ENCODE measurements around the gene RSPH10B2.
A peak's percentile ranks its signal among the peaks of the same experiment; 100 is the strongest.
"Not testable (repeated sequence)": the region's sequence is repeated elsewhere in the genome, so short reads cannot be mapped to it uniquely, and the experiment has no call there.

Gene RSPH10B2

DNA sequence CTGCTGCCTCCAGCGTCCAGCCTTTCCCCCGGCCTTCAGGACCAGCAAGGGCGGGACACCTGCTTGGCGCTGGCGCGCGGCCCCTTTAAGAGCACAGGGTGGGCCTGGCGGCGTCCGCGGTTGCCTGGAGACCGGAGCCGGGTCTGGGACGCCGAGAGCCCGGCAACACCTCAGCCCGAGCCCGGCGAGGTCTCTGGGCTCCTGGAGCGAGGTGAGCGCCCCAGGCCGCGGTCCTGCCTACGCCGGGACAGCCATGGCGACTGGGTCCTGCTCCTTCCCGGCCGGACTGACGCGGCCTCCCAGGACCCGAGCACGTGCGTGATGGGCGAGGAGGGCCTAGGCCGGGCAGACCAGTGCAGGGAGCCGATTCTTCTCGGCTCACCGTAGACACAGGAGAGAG, at the start of gene RSPH10B2:
RSPH10B2 (plus strand) TSS at position 140 of the 400 bp plus-strand sequence. CDS start 3,575 bp downstream, outside the sequence.
- not testable (repeated sequence) for DNase-seq (ENCODE audit: low read depth); H3K4me3 ChIP-seq (ENCODE audit: low read depth, low read length)

DNA sequence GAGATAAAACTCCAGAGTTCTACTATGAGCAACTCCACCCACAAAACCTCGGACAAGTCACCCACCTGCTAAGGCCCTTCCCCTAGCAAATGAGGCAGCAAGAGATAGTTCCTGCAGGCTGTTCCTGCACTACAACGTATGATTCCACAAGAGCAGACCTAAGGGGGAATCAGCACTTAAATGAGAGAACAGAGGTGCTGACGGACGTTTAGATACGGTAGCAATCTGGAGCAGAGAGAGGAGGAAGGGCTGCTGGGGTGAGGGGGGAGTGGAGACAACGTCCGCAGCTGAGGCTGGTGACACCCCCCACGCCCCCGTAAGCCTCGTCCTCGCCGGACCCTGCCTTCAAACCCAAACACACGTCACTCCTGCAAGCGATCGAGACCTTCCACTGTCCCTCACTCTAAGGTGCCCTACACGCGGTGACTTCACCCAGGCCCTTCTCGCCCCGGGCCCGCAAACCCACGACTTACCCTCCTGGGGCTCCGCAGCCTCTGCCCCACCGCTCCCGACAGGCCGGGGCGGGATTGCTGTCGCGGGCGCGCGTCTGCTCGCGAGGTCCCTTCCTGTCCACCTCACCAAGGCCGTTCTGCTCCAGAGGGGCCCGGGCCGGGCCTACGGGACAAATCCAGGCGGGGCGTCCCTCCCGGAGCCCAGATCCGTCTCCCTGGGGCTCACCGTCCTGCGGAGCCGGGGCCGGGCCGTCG, 47.8 kb upstream of the RSPH10B2 start:
- DNase-seq (ENCODE audit: low read depth) = peak; percentile 74
- TF ChIP-seq, protein P1, sequence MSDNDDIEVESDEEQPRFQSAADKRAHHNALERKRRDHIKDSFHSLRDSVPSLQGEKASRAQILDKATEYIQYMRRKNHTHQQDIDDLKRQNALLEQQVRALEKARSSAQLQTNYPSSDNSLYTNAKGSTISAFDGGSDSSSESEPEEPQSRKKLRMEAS (IDR thresholded peaks at IDR 0.05; ENCODE audit: low read depth, low read length) = no peak
- TF ChIP-seq, protein P2, sequence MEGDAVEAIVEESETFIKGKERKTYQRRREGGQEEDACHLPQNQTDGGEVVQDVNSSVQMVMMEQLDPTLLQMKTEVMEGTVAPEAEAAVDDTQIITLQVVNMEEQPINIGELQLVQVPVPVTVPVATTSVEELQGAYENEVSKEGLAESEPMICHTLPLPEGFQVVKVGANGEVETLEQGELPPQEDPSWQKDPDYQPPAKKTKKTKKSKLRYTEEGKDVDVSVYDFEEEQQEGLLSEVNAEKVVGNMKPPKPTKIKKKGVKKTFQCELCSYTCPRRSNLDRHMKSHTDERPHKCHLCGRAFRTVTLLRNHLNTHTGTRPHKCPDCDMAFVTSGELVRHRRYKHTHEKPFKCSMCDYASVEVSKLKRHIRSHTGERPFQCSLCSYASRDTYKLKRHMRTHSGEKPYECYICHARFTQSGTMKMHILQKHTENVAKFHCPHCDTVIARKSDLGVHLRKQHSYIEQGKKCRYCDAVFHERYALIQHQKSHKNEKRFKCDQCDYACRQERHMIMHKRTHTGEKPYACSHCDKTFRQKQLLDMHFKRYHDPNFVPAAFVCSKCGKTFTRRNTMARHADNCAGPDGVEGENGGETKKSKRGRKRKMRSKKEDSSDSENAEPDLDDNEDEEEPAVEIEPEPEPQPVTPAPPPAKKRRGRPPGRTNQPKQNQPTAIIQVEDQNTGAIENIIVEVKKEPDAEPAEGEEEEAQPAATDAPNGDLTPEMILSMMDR (IDR thresholded peaks at IDR 0.05; ENCODE audit: low read depth, low read length) = no peak
- TF ChIP-seq POLR2A (IDR thresholded peaks at IDR 0.05; ENCODE audit: extremely low read depth, insufficient read length) = no peak
- TF ChIP-seq MYC (IDR thresholded peaks at IDR 0.05; ENCODE audit: low read depth, low read length) = no peak
- H3K4me3 ChIP-seq (ENCODE audit: low read depth, low read length) = peak overlapping the region; percentile 69

DNA sequence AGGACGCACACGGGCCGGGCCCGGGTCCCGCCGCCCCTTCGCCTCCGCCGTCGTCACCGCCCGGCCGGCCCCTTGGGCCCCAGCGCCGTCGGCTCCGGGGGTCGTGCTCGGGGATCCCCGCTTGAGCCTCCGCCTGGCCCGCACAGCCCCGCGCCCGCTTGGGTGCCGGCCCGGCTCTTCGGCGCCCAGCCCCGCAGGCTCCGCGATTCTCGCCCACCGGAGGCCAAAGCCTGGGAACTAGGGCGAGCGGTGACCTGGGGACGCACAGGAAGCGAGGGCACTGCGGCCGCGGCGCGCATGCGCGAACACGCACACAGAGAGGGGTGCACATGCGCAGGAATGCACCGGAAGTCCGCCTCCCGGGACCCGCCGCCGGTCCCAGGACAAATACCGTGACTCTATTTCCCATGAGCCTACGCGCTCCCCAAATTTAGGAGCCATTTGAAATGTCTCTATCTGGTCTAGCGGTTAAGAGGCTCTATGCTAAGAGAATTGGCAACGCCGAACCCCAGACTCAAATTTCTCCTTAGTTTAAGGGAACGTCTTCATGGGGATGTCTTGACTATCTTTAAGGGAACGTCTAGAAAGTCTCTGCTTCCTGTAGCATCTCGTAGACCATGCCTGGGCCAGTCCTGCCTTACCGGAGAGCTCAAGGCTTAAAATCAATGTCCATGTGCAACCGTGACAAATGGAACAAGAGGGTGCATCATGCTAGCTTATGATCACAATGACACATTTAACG, 47.1 kb upstream of the RSPH10B2 start, which contains the start of gene ZNF12:
ZNF12 (minus strand) TSS at position 282 of the 742 bp plus-strand sequence. CDS start 1,774 bp downstream, outside the sequence.
- TF ChIP-seq, protein P1 (IDR thresholded peaks at IDR 0.05; ENCODE audit: low read depth, low read length) = peak; percentile 93
- TF ChIP-seq MYC (IDR thresholded peaks at IDR 0.05; ENCODE audit: low read depth, low read length) = peak; percentile 85
- peak; percentile 93 for TF ChIP-seq POLR2A (IDR thresholded peaks at IDR 0.05; ENCODE audit: extremely low read depth, insufficient read length)
- TF ChIP-seq, protein P2 (IDR thresholded peaks at IDR 0.05; ENCODE audit: low read depth, low read length) = no peak
- DNase-seq (ENCODE audit: low read depth) = peak; percentile 99
- peak within 1 kb of the TSS; percentile 69 for H3K4me3 ChIP-seq (ENCODE audit: low read depth, low read length)

DNA sequence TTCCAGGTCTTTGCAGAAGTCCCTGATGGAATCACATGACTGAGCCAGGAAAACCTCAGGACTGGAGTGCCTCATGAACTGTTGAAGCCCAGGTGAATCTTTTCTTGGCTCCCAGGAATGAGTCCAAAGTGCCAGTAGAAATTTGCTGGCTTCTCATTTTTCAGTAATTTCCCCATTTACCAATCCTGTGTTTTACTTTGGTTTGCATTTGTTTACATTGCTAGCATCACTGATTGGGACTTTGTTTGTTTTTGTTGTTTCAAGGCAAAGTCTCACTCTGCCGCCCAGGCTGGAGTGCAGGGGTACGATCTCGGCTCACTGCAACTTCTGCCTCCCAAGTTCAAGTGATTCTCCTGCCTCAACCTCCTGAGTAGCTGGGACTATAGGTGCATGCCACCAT, 45.6 kb upstream of the RSPH10B2 start:
- TF ChIP-seq, protein P2 (IDR thresholded peaks at IDR 0.05; ENCODE audit: low read depth, low read length) = no peak
- TF ChIP-seq MYC (IDR thresholded peaks at IDR 0.05; ENCODE audit: low read depth, low read length) = no peak
- TF ChIP-seq, protein P1 (IDR thresholded peaks at IDR 0.05; ENCODE audit: low read depth, low read length) = no peak
- no peak for TF ChIP-seq POLR2A (IDR thresholded peaks at IDR 0.05; ENCODE audit: extremely low read depth, insufficient read length)
- DNase-seq (ENCODE audit: low read depth) = no peak
- H3K4me3 ChIP-seq (ENCODE audit: low read depth, low read length) = no peak overlapping the region

DNA sequence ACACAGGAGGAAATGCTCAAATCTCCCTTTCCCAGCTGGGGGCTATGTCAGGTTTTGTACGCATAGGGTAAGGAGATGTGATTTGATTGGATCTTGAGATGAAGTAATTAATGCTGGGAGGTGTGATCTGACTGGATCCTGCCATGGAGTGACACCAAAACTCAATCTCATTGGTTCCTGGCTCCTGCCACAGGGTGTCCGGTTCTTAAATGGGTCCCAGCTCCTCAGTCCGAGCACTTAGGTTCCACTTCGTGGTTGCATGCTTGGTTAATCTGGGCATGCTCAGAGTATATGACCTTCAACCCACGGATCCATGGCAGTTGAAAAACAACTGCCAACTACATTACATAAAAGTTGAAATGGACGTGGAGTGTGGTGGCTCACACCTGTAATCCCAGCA, 44.1 kb upstream of the RSPH10B2 start:
- DNase-seq (ENCODE audit: low read depth) = peak; percentile 66
- no peak for TF ChIP-seq POLR2A (IDR thresholded peaks at IDR 0.05; ENCODE audit: extremely low read depth, insufficient read length)
- H3K4me3 ChIP-seq (ENCODE audit: low read depth, low read length) = no peak overlapping the region

DNA sequence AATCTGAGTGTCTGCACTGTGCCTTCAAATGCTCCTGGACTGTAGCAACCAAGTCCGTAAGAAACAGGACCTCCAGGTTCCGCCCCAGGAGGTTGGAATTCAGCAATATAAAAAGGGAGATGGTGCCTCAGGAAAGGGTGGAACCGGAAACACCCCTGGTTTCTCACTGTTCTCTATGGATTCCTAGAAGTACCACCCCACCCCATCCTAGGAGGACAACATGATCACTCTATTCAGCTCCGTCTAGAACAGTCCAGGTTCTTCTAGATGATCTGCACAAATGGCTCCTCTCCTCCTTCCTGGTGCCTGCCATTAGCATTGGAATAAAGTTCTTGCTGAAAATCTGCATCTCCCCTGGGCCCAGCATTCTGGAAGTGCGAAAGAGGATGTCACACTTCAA, 39.5 kb upstream of the RSPH10B2 start:
- DNase-seq (ENCODE audit: low read depth) = no peak
- TF ChIP-seq MYC (IDR thresholded peaks at IDR 0.05; ENCODE audit: low read depth, low read length) (no peak), POLR2A (IDR thresholded peaks at IDR 0.05; ENCODE audit: extremely low read depth, insufficient read length) (no peak)
- TF ChIP-seq, protein P2 (IDR thresholded peaks at IDR 0.05; ENCODE audit: low read depth, low read length) = no peak
- TF ChIP-seq, protein P1 (IDR thresholded peaks at IDR 0.05; ENCODE audit: low read depth, low read length) = no peak
- H3K4me3 ChIP-seq (ENCODE audit: low read depth, low read length) = no peak overlapping the region

DNA sequence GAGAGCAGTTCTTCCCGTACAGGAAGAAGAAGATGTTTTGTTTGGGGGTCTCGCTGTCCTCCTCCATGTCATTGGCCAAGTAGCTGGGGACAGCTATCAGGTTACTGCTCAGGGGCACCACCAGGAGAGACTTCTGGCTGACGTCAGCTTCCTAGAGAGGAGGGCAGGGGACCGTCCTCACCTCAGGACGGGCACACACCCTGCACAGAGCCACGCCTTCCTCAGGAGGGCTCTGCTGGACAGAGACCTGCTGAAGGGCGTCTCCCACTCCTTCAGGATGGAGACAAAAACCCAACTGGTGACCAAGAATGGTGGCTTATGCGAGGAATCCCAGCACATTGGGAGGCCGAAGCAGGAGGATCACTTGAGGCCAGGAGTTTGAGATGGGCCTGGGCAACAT, 38.0 kb upstream of the RSPH10B2 start:
- not testable (repeated sequence) for H3K4me3 ChIP-seq (ENCODE audit: low read depth, low read length)

More for the DNA sequence above, 38.0 kb upstream of the RSPH10B2 start:
- DNase-seq (ENCODE audit: low read depth) = not testable (repeated sequence)
